ENCODE measurements around the gene CD82.

Gene CD82
- 29.5 reads per million, percentile 56 among the genes with 10 or more reads in this experiment for total RNA-seq

GRCh38 chr11:44565211-44565952 is at the start of gene CD82:
Gene CD82 (plus strand): TSS chr11:44565663. CDS start chr11:44594663, 29,000 bp downstream.
- DNase-seq: peak; percentile 93

GRCh38 chr11:44516688-44517507 is 48.6 kb upstream of the CD82 start:
- no peak for DNase-seq

GRCh38 chr11:44517541-44517940 is 47.9 kb upstream of the CD82 start:
- no peak for DNase-seq

- no peak for DNase-seq
Measured at GRCh38 chr11:44518968-44519550, 46.4 kb upstream of the CD82 start.

GRCh38 chr11:44519989-44520737 is 45.3 kb upstream of the CD82 start:
- DNase-seq: no peak

- DNase-seq: no peak
Measured at GRCh38 chr11:44521148-44521547, 44.3 kb upstream of the CD82 start.

- no peak for DNase-seq
Measured at GRCh38 chr11:44522294-44522693, 43.2 kb upstream of the CD82 start.

- DNase-seq: no peak
Measured at GRCh38 chr11:44524346-44524745, 41.1 kb upstream of the CD82 start.

- no peak for DNase-seq
Measured at GRCh38 chr11:44524751-44525201, 40.7 kb upstream of the CD82 start.

- no peak for DNase-seq
Measured at GRCh38 chr11:44525473-44526252, 39.8 kb upstream of the CD82 start.

- DNase-seq: no peak
Measured at GRCh38 chr11:44526438-44526837, 39.0 kb upstream of the CD82 start.

GRCh38 chr11:44527476-44527875 is 38.0 kb upstream of the CD82 start:
- DNase-seq: no peak

- no peak for DNase-seq
Measured at GRCh38 chr11:44528103-44528502, 37.4 kb upstream of the CD82 start.

GRCh38 chr11:44528581-44528980 is 36.9 kb upstream of the CD82 start:
- no peak for DNase-seq

- DNase-seq: no peak
Measured at GRCh38 chr11:44529895-44530412, 35.5 kb upstream of the CD82 start.

GRCh38 chr11:44530413-44531115 is 34.9 kb upstream of the CD82 start:
- DNase-seq: no peak

- no peak for DNase-seq
Measured at GRCh38 chr11:44531116-44531504, 34.4 kb upstream of the CD82 start.

- no peak for DNase-seq
Measured at GRCh38 chr11:44531636-44532035, 33.8 kb upstream of the CD82 start.

- no peak for DNase-seq
Measured at GRCh38 chr11:44532809-44533208, 32.7 kb upstream of the CD82 start.

GRCh38 chr11:44533921-44534711 is 31.3 kb upstream of the CD82 start:
- no peak for DNase-seq

Measured in effector CD4-positive, alpha-beta T cell (primary cell).